Dendritic cell treated with granulocyte-macrophage colony-stimulating factor and Interleukin-4, amounts not matched to agents 40 ng/mL and 50 ng/mL, for 4 days (primary cell): ENCODE data around the gene GNG3.
A peak's percentile ranks its signal among the peaks of the same experiment; 100 is the strongest.
"Not testable (repeated sequence)": the region's sequence is repeated elsewhere in the genome, so short reads cannot be mapped to it uniquely, and the experiment has no call there.

Experiments used
- H3K27ac Mint-ChIP-seq: one replicate; pipeline ENCODE4 v1.8.0; 2022; ENCODE audit warnings: mild to moderate bottlenecking, mixed read lengths
- H3K27me3 Mint-ChIP-seq: one replicate; pipeline ENCODE4 v1.8.0; 2022; ENCODE audit warnings: mild to moderate bottlenecking, mixed read lengths
- H3K36me3 Mint-ChIP-seq: one replicate; pipeline ENCODE4 v1.8.0; 2022; ENCODE audit warnings: low read depth, mixed read lengths
- H3K4me1 Mint-ChIP-seq: one replicate; pipeline ENCODE4 v1.8.0; 2022; ENCODE audit warnings: low read depth, mixed read lengths
- H3K4me3 Mint-ChIP-seq: one replicate; pipeline ENCODE4 v1.8.0; 2022; ENCODE audit warnings: mild to moderate bottlenecking, moderate library complexity, mixed read lengths
- H3K9me3 Mint-ChIP-seq: one replicate; pipeline ENCODE4 v1.8.0; 2022; ENCODE audit warnings: mixed read lengths
- intact Hi-C: fragments of 100-400 bp; cut with micrococcal nuclease; formaldehyde crosslinking; loops from one replicate; pipeline ENCODE4 v1.15.0; 2022

Gene GNG3

DNA sequence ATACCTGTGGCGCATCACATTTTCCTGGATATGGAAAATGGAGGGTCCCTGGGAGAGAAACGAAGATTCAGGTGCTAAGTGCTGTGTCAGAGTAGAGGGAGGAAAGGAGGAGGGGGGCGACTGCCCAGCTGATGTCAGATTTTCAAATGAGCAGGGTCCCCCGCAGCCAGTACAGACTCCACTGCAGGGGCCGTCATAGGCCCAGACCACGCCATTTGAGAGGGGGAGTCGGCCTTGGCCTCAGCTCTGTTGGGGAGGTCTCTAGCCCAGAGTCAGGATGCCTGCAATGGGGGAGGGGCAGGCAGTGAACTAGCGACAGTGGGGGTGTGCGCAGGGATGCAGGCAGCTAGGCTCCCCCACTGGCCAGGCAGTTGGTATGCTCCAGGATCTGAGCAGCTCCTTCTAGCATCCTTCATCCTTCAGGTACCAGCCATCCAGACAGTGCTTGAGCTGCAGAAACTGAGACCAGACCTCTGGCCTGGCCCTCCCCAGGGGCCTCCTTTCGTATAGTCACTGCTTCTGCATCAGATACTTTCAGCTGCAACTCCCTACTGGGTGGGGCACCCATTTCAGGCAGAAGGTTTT is at the start of gene GNG3, which contains the start of gene BSCL2:
TSS of gene GNG3 (plus strand) at position 400 of the 585 bp plus-strand sequence. CDS start 620 bp downstream, outside the sequence.
TSS of gene BSCL2 (minus strand) at position 148 of the 585 bp plus-strand sequence. CDS start 229 bp downstream, outside the sequence.
- Mint-ChIP-seq H3K27me3 (no peaks in the 10 kb centered on the region), H3K27ac (peak within 1 kb of the TSS; percentile 92), H3K36me3 (peaks cover 63% of the 10 kb centered on the region), H3K4me3 (peak within 1 kb of the TSS; percentile 94), H3K4me1 (peaks cover 69% of the 10 kb centered on the region), H3K9me3 (no peaks in the 10 kb centered on the region)
- intact Hi-C loops: loop anchor here (5.0 kb wide), 1 partner anchor 115 kb away; the partner anchor contains the start of gene TUT1

DNA sequence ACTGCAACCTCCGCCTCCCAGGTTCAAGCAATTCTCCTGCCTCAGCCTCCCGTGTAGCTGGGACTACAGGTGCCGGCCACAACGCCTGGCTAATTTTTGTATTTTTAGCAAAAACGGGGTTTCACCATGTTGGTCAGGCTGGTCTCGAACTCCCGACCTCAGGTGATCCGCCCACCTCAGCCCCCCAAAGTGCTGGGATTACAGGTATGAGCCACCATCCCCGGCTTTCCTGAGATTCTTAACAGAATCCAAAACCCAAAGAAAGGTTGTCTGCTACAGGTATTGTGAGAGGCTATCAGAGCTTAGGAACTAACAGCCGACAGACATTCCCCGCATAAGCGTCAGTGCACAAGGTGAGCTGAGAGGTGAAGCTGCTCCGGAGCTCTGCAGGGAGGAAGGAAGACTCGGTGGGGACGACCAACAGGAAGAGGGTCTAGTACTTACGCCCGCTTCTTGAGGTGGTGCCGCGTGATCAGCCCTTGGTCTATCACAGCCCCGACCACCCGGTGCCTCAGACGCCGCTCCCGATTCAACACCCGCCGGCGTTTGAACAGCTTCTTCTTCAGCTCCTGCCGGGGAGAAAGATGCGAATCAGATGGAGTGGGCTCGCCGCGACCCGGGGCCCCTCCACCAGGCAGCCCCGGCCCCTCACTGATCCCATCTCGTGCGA is 42.9 kb upstream of the GNG3 start:
- peak overlapping the region; percentile 94 for H3K4me3 Mint-ChIP-seq
- H3K9me3 Mint-ChIP-seq: no peaks in the 10 kb centered on the region
- H3K27ac Mint-ChIP-seq: peak overlapping the region; percentile 88
- no peaks in the 10 kb centered on the region for H3K27me3 Mint-ChIP-seq
- intact Hi-C loops: no loop called here
- peaks cover 29% of the 10 kb centered on the region for H3K4me1 Mint-ChIP-seq
- peaks cover 63% of the 10 kb centered on the region for H3K36me3 Mint-ChIP-seq

DNA sequence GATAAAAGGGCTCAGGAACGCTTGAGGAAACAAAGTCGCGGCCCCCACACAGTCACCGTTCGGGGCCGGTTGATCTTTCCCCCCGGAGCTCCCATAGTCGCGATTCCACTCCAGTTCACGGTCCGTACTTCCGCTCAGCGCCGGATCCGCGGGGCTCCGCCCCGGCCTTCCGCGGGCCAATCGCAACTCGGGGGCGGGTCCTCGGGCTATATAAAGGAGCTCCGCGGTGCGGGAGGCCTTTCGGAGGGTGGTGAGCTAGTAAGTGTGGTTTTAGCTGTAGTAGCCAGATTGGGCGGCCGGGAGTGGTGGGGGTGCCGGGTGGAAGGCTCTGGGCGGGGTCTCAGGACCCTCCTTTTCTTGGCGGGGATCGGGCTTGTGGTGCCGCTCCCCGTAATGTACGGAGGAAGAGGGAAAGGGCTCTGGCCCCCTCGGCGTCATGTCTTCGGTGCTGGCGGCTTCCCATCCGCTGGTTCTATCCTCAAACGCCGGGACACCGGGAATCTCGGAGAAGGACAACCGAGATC is 42.3 kb upstream of the GNG3 start, which contains the start of the genes C11orf98 and CSKMT:
TSS of gene C11orf98 (minus strand) at position 136 of the 524 bp plus-strand sequence. CDS start at position 95, 41 bp downstream.
TSS of gene CSKMT (plus strand) at position 238 of the 524 bp plus-strand sequence. CDS start 568 bp downstream, outside the sequence.
- Mint-ChIP-seq H3K9me3 (no peaks in the 10 kb centered on the region), H3K4me3 (peak within 1 kb of the TSS; percentile 94), H3K36me3 (peaks cover 65% of the 10 kb centered on the region), H3K4me1 (peaks cover 35% of the 10 kb centered on the region), H3K27me3 (no peaks in the 10 kb centered on the region), H3K27ac (peak within 1 kb of the TSS; percentile 88)
- intact Hi-C loops: no loop called here

DNA sequence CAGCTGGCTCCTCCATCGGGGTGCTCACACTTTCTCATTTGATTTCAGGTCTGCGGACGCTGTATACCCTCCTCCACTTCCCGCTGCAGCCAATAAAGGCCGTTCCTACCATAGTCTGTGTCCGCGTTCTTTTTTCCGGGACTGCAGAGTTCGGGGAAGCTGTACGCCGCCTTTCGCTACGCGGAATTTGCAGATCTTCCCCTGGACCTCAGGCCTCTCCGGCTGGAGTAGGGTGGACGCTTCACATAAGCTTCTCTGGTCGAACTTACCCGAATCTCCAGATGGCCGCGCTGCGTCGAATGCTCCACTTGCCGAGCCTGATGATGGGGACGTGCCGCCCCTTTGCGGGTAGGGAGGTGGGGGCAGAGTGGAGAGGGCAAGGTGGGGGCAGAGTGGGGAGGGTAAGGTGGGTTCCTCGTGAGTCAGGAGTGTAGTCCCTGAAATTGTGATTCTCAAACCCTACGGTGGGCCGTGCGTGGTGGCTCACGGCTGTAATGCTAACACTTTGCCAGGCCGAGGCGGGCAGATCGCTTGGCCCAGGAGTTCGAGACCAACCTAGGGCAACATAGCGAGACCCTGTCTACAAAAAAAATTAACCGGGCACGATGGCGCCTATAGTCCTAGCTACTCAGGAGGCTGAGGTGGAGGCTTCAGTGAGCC is 41.7 kb upstream of the GNG3 start:
- Mint-ChIP-seq H3K36me3 (peaks cover 65% of the 10 kb centered on the region), H3K27me3 (no peaks in the 10 kb centered on the region), H3K27ac (peak overlapping the region; percentile 88), H3K9me3 (no peaks in the 10 kb centered on the region), H3K4me3 (peak overlapping the region; percentile 94), H3K4me1 (peaks cover 39% of the 10 kb centered on the region)
- intact Hi-C loops: no loop called here

GRCh38 chr11:62666259-62666926 is 41.1 kb upstream of the GNG3 start:
- Mint-ChIP-seq H3K36me3 (peaks cover 70% of the 10 kb centered on the region), H3K27me3 (no peaks in the 10 kb centered on the region), H3K9me3 (no peaks in the 10 kb centered on the region), H3K27ac (peak overlapping the region; percentile 88), H3K4me1 (peaks cover 45% of the 10 kb centered on the region), H3K4me3 (peak overlapping the region; percentile 94)
- intact Hi-C loops: no loop called here

DNA sequence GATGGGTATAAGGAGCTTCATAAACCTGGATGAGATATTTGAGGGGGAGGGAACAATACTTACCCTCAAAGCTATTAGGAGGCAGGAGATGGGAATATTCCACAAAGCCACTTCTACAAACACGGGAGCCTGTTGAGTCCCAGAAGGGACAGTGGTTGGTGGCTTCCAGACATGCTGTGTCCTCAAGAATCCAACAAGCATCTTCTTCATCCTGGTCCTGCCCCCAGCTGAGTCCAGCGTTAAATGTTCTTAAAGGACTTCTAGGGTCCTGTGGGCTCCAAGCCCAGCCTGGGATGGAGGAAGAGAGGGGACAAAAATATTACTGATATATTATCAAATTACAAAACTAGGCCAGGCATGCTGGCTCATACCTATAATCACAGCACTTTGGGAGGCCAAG is 40.0 kb upstream of the GNG3 start:
- H3K9me3 Mint-ChIP-seq: no peaks in the 10 kb centered on the region
- H3K36me3 Mint-ChIP-seq: peaks cover 76% of the 10 kb centered on the region
- peaks cover 52% of the 10 kb centered on the region for H3K4me1 Mint-ChIP-seq
- no peak overlapping the region for H3K4me3 Mint-ChIP-seq
- intact Hi-C loops: no loop called here
- no peaks in the 10 kb centered on the region for H3K27me3 Mint-ChIP-seq
- no peak overlapping the region for H3K27ac Mint-ChIP-seq

- Mint-ChIP-seq H3K9me3 (no peaks in the 10 kb centered on the region), H3K27ac (no peak overlapping the region), H3K36me3 (peaks cover 81% of the 10 kb centered on the region), H3K27me3 (no peaks in the 10 kb centered on the region), H3K4me3 (no peak overlapping the region), H3K4me1 (peaks cover 51% of the 10 kb centered on the region)
- intact Hi-C loops: loop anchor here (5.0 kb wide), 1 partner anchor 77 kb away; the partner anchor contains the start of gene TUT1
These were observed 37.9 kb upstream of the GNG3 start for GRCh38 chr11:62669420-62670161.

GRCh38 chr11:62671236-62671607 is 36.3 kb upstream of the GNG3 start:
- Mint-ChIP-seq H3K4me1 (peaks cover 56% of the 10 kb centered on the region), H3K4me3 (peak overlapping the region; percentile 95), H3K36me3 (peaks cover 81% of the 10 kb centered on the region), H3K27ac (peak overlapping the region; percentile 96), H3K27me3 (no peaks in the 10 kb centered on the region), H3K9me3 (no peaks in the 10 kb centered on the region)
- intact Hi-C loops: loop anchor here (5.0 kb wide), 1 partner anchor 79 kb away; the partner anchor contains the start of gene TUT1

DNA sequence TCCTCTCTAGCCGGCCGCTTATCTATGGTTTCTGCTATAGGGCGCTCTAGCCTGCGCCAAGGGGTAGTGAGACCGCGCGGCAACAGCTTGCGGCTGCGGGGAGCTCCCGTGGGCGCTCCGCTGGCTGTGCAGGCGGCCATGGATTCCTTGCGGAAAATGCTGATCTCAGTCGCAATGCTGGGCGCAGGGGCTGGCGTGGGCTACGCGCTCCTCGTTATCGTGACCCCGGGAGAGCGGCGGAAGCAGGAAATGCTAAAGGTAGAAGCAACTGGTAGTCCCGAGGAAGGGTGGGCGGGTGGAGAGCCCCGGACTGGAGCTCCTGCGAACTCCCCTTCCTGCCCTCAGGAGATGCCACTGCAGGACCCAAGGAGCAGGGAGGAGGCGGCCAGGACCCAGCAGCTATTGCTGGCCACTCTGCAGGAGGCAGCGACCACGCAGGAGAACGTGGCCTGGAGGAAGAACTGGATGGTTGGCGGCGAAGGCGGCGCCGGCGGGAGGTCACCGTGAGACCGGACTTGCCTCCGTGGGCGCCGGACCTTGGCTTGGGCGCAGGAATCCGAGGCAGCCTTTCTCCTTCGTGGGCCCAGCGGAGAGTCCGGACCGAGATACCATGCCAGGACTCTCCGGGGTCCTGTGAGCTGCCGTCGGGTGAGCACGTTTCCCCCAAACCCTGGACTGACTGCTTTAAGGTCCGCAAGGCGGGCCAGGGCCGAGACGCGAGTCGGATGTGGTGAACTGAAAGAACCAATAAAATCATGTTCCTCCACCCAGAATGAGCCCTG is 35.7 kb upstream of the GNG3 start, which contains the start of the genes LBHD1 and UQCC3:
TSS of gene LBHD1 (minus strand) at position 660 of the 782 bp plus-strand sequence. CDS start 2,236 bp downstream, outside the sequence.
TSS of gene UQCC3 (plus strand) at position 66 of the 782 bp plus-strand sequence. CDS start at position 139, 73 bp downstream.
- Mint-ChIP-seq H3K36me3 (peaks cover 81% of the 10 kb centered on the region), H3K4me1 (peaks cover 56% of the 10 kb centered on the region), H3K4me3 (peak within 1 kb of the TSS; percentile 95), H3K9me3 (no peaks in the 10 kb centered on the region), H3K27ac (peak within 1 kb of the TSS; percentile 96), H3K27me3 (no peaks in the 10 kb centered on the region)
- intact Hi-C loops: loop anchor here (5.0 kb wide), 1 partner anchor 79 kb away; the partner anchor contains the start of gene TUT1

DNA sequence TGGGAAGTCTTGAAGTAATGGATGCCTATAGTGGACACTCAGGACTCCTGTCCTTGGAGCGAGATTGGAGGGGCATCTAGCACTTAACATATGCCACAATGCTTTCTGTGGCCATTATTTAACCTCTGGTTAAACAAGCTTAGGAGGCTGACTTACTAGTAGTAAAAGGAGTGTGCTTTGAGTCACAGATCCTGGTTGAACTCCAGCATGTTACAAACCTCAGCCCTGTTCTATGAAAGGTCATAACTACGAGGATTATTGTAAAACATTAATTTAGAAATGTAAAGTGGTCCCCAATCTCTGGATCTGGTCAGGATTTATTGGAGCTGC is 34.3 kb upstream of the GNG3 start:
- Mint-ChIP-seq H3K4me1 (peaks cover 61% of the 10 kb centered on the region), H3K9me3 (no peaks in the 10 kb centered on the region), H3K27ac (peak overlapping the region; percentile 96), H3K36me3 (peaks cover 84% of the 10 kb centered on the region), H3K27me3 (no peaks in the 10 kb centered on the region), H3K4me3 (peak overlapping the region; percentile 95)
- intact Hi-C loops: loop anchor here (5.0 kb wide), 1 partner anchor 81 kb away; the partner anchor contains the start of gene TUT1

- Mint-ChIP-seq H3K36me3 (peaks cover 78% of the 10 kb centered on the region), H3K4me1 (peaks cover 59% of the 10 kb centered on the region)
- intact Hi-C loops, H3K4me3 Mint-ChIP-seq, H3K27ac Mint-ChIP-seq, H3K9me3 Mint-ChIP-seq, H3K27me3 Mint-ChIP-seq: not testable (repeated sequence)
These were observed 32.1 kb upstream of the GNG3 start for GRCh38 chr11:62675415-62675814.

- Mint-ChIP-seq H3K27me3 (no peaks in the 10 kb centered on the region), H3K4me1 (peaks cover 56% of the 10 kb centered on the region), H3K36me3 (peaks cover 69% of the 10 kb centered on the region), H3K4me3 (no peak overlapping the region), H3K27ac (peak overlapping the region; percentile 95), H3K9me3 (no peaks in the 10 kb centered on the region)
- intact Hi-C loops: no loop called here
These were observed 30.8 kb upstream of the GNG3 start for GRCh38 chr11:62676698-62677097.
